NCI-H510A treated with DMSO at 0.1 percent for 48 hours (cell line): ENCODE measurements around the gene TAS2R7.
A peak's percentile ranks its signal among the peaks of the same experiment; 100 is the strongest.
"Not testable (repeated sequence)": the region's sequence is repeated elsewhere in the genome, so short reads cannot be mapped to it uniquely, and the experiment has no call there.

Source experiments
- DNase-seq: peaks from one replicate; lab custom pipeline; 2025; lab: John Stamatoyannopoulos, UW

Gene TAS2R7

GRCh38 chr12:10802587-10802986, at the start of gene TAS2R7:
Gene TAS2R7 (minus strand): TSS chr12:10802627. CDS start chr12:10802570, 57 bp downstream.
- no peak for DNase-seq

GRCh38 chr12:10851243-10851858, 48.9 kb upstream of the TAS2R7 start:
- no peak for DNase-seq

GRCh38 chr12:10849425-10849878, 47.0 kb upstream of the TAS2R7 start, which contains the start of gene PRR4:
Gene PRR4 (minus strand): TSS chr12:10849475. CDS start chr12:10849437, 38 bp downstream.
- DNase-seq, result no peak

- DNase-seq, result no peak
Measured at GRCh38 chr12:10847744-10848143, 45.3 kb upstream of the TAS2R7 start.

GRCh38 chr12:10842862-10843261, 40.4 kb upstream of the TAS2R7 start:
- no peak for DNase-seq

GRCh38 chr12:10838461-10838860, 36.0 kb upstream of the TAS2R7 start:
- DNase-seq, result no peak

- DNase-seq, result no peak
Measured at GRCh38 chr12:10829994-10830393, 27.6 kb upstream of the TAS2R7 start.

- no peak for DNase-seq
Measured at GRCh38 chr12:10826258-10826657, 23.8 kb upstream of the TAS2R7 start, which contains the start of gene TAS2R10. Gene TAS2R10 (minus strand): TSS chr12:10826358. CDS start chr12:10826269, 89 bp downstream.

- no peak for DNase-seq
Measured at GRCh38 chr12:10824957-10825356, 22.5 kb upstream of the TAS2R7 start.

- DNase-seq, result no peak
Measured at GRCh38 chr12:10811883-10812536, 9.6 kb upstream of the TAS2R7 start.

GRCh38 chr12:10810068-10810467, 7.6 kb upstream of the TAS2R7 start, which contains the start of gene TAS2R9:
Gene TAS2R9 (minus strand): TSS chr12:10810168. CDS start chr12:10810075, 93 bp downstream.
- no peak for DNase-seq

GRCh38 chr12:10807186-10807585, 4.8 kb upstream of the TAS2R7 start, which contains the start of gene TAS2R8:
Gene TAS2R8 (minus strand): TSS chr12:10807286. CDS start chr12:10806980, 306 bp downstream.
- DNase-seq, result no peak

- DNase-seq, result no peak
Measured at GRCh38 chr12:10801741-10802140, 686 bp downstream of the TAS2R7 start.

GRCh38 chr12:10794222-10794621, 8.2 kb downstream of the TAS2R7 start:
- DNase-seq, result no peak

GRCh38 chr12:10791769-10792168, 10.7 kb downstream of the TAS2R7 start:
- not testable (repeated sequence) for DNase-seq

- DNase-seq, result no peak
Measured at GRCh38 chr12:10783252-10783651, 19.2 kb downstream of the TAS2R7 start.

- no peak for DNase-seq
Measured at GRCh38 chr12:10779103-10779502, 23.3 kb downstream of the TAS2R7 start.

- DNase-seq, result peak; percentile 67
Measured at GRCh38 chr12:10771132-10771733, 31.2 kb downstream of the TAS2R7 start.

- no peak for DNase-seq
Measured at GRCh38 chr12:10759657-10760056, 42.8 kb downstream of the TAS2R7 start.

GRCh38 chr12:10756194-10756593, 46.2 kb downstream of the TAS2R7 start:
- no peak for DNase-seq

GRCh38 chr12:10753059-10753458, 49.4 kb downstream of the TAS2R7 start:
- DNase-seq, result no peak
